ENCODE measurements around the gene SLC9A9. TPM values are rescaled to one million over a fixed set of nuclear protein-coding genes. Genes with fewer than 3 reads are reported as not detected.

SLC9A9 gene
- total RNA-seq, 6 experiments from 2014 or later: 1.3 to 6.3 (median 3.0) TPM

DNA sequence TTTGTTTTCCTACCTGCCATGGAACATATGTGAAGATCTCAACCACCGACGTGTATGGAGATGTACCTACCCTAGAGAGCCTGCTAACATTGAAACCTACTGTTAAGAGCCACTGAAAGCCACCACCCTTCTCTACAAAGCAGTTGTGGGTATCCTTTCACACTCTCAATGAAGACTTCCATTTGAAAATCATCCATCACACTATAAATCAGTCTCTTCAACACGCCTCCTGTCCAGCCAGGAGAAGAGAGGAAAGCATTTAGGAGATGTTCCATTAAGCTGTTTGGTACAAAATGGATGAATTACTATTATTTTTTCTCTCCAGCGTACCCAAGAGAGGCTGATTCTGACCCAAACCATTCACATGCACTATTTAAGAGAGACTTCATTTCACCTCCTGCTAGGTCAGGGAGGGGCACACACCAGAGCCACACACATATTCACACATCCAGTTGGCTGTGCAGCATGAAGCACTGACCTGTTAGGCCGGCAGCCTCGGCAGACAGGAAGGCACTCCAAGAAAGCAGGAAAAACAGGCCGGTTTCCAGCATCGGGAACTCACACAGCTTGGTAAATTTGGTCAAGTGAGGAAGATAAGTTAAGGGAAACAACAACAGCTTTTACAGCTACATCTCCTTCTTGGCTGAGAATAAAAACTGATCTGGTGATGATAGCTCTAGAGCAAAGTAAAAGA is 274.5 kb downstream of the SLC9A9 start:
- Histone ChIP-seq H3K27ac (no peak overlapping the region), H3K4me1 (no peaks in the 10 kb centered on the region), H3K27me3 (no peaks in the 10 kb centered on the region), H3K4me3 (no peak overlapping the region), H3K9me3 (no peaks in the 10 kb centered on the region), H3K36me3 (no peaks in the 10 kb centered on the region)
- WGBS (ENCODE audit: insufficient coverage, low coverage, low lambda C conversion rate, missing lambda C conversion rate): 79% methylated on average over 6 of the region's 8 CpGs
- no peak for DNase-seq
- TF ChIP-seq POLR2A (IDR thresholded peaks at IDR 0.05) (no peak), CTCF (IDR thresholded peaks at IDR 0.05) (no peak)
- intact Hi-C loops (cut with DNase I): no loop called here
- ATAC-seq: no peak

DNA sequence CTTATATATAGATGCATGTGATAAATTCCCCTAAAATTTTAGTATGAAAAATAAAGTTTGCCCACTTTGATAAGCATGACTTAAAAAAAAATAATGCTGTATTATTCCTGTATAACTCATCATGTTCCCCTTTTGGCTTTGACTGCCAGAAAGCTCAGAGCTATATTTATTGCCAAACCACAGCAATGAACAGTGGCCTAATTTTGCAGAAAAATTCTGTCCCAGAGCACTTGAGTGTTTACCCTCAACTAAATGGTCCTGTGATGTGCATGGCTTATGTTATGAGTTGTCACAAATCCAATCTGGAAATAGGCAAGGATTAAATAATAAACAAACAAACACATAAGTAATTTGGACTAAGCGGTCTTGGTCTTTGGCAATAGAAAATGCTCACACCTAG is 276.7 kb downstream of the SLC9A9 start:
- WGBS (ENCODE audit: insufficient coverage, low coverage, low lambda C conversion rate, missing lambda C conversion rate): 93% methylated on average over 1 of the region's 1 CpG
- Histone ChIP-seq H3K36me3 (no peaks in the 10 kb centered on the region), H3K4me3 (no peak overlapping the region), H3K27me3 (no peaks in the 10 kb centered on the region), H3K4me1 (no peaks in the 10 kb centered on the region), H3K27ac (no peak overlapping the region), H3K9me3 (no peaks in the 10 kb centered on the region)
- ATAC-seq (no peak), DNase-seq (no peak)
- TF ChIP-seq CTCF (IDR thresholded peaks at IDR 0.05) (no peak), POLR2A (IDR thresholded peaks at IDR 0.05) (no peak)
- intact Hi-C loops (cut with DNase I): no loop called here

DNA sequence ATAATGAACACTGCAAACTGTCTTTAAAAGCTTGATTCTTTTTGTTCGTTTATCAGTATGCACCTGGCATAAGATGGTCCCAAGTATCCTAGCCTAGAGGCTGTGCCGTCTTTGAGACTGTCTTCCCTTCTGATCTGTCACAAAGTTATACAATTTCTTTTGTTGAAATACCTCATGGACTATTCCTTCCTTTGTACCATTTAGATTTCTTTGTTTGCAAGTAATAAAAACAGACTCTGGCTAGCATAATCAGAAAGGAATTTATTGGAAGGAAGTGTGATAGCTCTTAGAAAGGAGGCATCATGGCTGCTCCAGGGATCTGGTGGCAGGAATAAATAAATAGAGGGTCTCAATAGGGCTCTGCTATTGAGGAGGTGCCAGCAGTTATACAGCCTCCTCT is 280.4 kb downstream of the SLC9A9 start:
- no peaks in the 10 kb centered on the region for H3K36me3 ChIP-seq
- TF ChIP-seq POLR2A (IDR thresholded peaks at IDR 0.05) (no peak), CTCF (IDR thresholded peaks at IDR 0.05) (no peak)
- H3K4me3 ChIP-seq: no peak overlapping the region
- ATAC-seq: no peak
- no peaks in the 10 kb centered on the region for H3K4me1 ChIP-seq
- no peak overlapping the region for H3K27ac ChIP-seq
- 35% methylated on average over 2 of the region's 2 CpGs for WGBS (ENCODE audit: insufficient coverage, low coverage, low lambda C conversion rate, missing lambda C conversion rate)
- no peaks in the 10 kb centered on the region for H3K9me3 ChIP-seq
- intact Hi-C loops (cut with DNase I): no loop called here
- no peak for DNase-seq
- H3K27me3 ChIP-seq: no peaks in the 10 kb centered on the region

DNA sequence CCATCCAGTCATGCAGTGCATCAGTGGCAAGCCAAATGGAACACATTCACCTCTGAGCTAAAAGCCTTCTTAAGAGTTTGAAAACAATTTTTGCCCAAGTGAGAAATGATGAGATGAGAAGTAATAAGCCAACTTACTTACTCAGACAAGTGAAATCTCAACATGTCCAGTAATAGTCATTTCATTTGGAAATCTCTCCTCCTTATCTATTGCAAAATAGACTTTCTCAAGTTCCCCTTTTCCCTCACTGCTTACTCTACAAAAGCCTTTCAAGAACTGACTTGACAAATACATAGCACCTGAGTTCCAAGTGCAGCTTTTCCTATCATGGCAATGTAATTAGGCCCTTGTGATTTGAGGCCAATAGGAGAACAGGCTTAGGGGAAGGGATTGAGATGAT is 282.3 kb downstream of the SLC9A9 start:
- DNase-seq (no peak), ATAC-seq (peak in 2 of 4 donors; percentile 34 to 39)
- intact Hi-C loops (cut with DNase I): no loop called here

More for the DNA sequence above, 282.3 kb downstream of the SLC9A9 start:
- Histone ChIP-seq H3K4me1 (no peaks in the 10 kb centered on the region), H3K27me3 (no peaks in the 10 kb centered on the region), H3K27ac (no peak overlapping the region), H3K9me3 (no peaks in the 10 kb centered on the region), H3K4me3 (no peak overlapping the region), H3K36me3 (no peaks in the 10 kb centered on the region)
- TF ChIP-seq CTCF (IDR thresholded peaks at IDR 0.05) (no peak), POLR2A (IDR thresholded peaks at IDR 0.05) (no peak)

Data from right lobe of liver (tissue), 6 donors.